ENCODE measurements around the gene LPP. TPM values are rescaled to one million over a fixed set of nuclear protein-coding genes. Genes with fewer than 3 reads are reported as not detected.

The LPP gene
- total RNA-seq, 1 experiment from 2014 or later = 22.1 TPM

DNA sequence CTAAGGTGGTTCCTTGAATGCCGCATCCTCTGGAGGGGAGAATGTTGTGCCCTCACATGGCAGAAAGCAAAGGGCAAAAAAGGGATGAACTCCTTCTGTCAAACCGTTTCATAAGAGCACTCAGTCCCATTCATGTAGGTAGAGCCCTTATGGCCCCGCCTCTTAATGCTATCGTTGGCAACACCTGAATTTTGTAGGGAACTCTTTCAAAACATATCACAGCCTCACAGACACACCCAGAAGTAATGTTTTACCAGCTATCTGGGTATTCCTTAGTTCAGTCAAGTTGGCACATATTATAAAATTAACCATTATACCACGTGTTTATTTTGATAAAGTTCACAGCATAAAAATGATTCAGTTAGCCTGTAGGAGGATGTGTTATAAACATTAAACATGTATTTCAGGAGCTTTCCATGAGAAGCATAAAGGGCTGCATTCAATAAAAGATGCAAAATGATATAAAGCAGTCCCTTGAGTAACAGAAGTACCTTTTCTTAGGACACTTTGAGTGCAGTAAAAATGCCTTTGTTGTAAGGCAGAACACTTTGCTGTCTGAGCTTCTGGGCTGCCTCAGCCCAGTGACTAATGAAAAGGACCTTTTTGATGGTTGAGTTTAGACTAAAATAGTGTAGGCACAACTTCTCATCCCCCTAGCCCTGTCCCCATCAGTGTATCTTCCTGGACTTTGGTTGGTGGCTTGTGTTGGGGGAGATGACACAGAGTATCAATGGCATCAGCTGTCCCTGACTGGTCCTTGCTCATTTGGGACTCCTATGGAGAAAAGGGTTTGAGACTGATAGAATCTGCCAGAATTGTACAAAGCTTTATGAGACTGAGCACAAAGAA lies 754.3 kb downstream of the LPP start:
- no peak for DNase-seq (ENCODE audit: extremely low read depth, low read depth)

DNA sequence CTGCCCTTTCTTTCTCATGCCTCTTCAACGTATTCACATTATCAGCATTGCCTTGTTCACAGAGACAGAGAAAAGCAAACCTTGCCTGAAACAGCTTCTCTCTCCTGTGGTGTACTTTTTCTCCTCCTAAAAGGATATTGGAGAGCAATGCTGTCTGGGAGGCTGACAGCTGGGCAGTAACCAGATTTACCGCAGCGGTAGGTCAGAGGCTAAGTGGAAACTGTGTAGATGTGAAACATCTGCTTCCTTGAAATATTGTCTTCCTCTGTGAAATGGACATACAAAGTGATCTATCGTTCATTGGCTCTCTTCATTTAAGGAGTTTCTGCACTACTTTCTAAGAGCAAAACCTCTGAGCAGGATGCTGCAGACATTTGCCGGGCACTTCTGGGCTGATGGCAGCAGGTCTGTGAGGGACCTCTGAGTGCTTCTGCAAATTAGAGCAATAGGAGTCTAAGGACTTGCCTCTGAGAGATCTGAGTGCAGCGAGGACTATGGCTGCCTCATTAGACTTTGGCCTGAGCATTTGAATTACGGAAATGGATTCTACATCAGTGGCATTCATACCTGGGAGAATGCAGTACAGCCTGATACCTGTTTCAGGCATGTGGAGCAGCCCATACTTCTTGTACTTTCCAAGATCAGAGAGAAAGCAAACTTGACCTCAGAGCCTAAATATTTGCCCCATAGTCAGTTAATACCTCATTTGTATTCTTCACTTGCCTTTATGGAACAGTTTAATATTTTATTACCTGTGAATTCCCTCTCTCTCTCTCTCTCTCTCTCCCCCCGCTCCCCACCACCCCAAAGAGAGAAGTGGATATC lies 757.3 kb downstream of the LPP start:
- no peak for DNase-seq (ENCODE audit: extremely low read depth, low read depth)

DNA sequence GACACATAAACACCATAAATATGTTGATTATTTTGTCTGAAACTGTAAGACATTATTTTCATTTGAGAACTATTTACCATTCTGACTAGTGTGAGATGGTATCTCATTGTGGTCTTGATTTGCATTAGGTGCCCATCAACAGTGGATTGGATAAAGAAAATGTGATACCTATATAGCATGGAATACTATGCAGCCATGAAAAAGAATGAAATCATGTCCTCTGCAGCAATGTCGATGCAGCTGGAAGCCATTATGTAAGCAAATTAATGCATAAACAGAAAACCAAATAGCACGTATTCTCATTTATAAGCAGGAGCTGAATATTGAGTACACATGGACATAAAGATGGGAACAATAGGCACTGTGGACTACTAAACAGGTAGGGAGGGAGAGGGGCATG lies 759.1 kb downstream of the LPP start:
- DNase-seq (ENCODE audit: extremely low read depth, low read depth) = no peak

DNA sequence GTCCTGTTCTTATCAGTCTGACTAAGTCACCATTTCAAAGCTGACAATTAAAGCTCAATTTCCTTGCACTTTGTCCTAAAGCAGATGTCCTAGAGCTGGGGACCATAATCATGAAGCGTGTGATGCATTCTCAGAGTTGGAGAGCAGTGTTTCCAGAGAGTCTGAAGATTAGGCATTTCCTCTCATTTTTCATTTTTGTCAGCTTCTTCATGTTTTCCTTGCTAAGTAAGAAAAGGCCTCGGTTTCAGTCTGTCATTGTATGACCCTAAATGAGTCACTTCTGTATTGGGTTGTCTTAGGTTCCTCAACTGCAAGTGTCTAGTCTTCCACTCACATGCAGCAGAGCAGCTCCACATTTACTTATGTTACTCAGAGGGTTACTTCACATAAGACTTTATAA lies 760.6 kb downstream of the LPP start:
- no peak for DNase-seq (ENCODE audit: extremely low read depth, low read depth)

DNA sequence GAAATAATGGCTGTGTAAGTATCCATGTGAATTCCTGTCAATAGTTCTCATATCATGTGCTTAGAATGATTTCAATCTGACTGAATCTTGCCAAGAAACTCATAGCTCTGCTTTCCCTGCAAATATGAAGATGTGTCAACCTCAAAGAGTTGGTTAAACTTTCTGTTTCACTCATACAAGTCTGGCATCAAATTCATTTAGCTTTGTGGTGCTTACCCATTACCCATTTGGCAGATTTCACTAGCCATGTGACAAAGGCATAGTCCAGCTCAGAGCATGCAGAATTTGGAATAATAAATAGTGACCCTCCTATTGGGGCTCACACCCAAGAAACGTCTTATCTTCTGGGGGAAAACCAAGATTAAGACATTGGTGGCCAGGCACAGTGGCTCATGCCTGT lies 761.2 kb downstream of the LPP start:
- DNase-seq (ENCODE audit: extremely low read depth, low read depth) = no peak

DNA sequence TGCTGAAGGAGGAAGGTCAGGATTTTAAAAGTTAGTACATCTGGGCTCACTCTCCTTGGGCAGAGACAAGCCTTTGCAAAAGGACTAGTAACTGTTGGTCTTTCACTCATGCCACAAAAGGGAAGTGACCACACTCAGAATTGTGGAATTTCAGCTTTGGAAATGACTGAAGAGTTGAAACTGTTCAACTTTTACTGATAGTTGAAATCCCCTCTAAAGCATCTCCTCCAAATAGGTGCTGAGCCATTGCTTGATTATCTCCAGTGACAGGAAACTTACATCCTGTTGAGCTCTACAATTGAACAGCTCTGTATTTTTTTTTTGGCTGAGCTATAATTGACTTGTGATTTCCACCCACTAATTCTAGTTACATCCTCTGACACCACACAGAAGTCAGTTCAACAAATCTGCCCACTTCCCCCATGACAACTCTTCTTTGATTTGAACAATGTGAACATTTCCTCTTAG lies 763.0 kb downstream of the LPP start:
- no peak for DNase-seq (ENCODE audit: extremely low read depth, low read depth)

DNA sequence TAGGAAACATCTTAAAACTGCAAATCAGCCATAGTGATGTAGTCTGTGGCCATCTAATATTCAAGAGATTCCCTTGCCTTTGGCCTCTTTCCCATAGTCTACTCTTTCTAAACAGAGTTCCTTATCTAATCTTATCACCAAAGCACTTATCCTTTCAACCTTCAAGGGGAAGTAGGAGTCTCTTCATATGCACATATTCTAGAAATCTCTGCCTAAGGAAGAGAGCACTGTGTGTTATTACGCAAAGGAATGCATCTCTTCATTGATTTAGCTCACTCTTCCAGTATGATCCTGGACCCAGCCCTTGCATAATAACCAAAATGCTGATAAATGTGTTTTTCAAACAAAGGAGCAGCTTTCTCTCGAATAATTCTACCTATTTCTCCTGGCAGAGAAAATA lies 764.1 kb downstream of the LPP start:
- no peak for DNase-seq (ENCODE audit: extremely low read depth, low read depth)

DNA sequence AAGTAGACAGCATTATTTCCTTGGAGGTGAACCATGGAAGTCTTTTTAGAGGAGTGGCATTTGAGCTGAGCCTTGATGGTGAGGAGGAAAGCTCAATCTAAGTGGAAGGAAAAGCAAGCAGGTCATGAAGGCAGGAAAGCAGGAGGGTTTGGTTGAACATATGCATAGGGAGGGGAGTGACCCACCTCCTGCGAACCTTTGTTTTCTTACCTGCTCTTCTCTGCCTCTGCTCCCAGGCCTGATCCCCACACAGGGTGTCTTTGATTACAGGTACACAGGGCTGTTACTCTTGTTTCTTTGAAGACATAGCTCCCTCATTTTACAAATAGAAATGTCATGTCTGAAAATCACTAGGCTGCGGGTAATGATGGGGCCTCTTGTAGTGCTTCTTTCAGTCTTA lies 769.7 kb downstream of the LPP start:
- DNase-seq (ENCODE audit: extremely low read depth, low read depth) = no peak

DNA sequence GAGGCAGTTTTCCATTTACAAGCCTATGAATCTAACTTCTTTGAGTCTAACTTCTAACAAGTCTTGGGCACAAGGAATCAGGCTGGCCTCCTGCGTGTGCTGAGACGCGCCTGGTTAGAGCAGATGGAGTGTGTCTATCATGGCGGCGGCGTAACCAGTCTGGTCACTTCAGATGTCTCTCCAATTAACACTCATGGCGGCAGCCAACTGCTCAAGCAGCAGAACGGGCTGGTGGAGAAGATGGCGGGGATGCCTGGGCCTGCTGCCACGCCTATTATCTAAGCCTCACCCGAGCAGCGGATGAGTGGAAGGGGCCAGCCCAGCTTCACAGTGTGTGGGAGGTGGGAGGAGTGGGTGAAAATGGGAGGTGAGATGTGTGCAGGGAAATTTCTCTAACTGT lies 771.4 kb downstream of the LPP start:
- DNase-seq (ENCODE audit: extremely low read depth, low read depth) = no peak

DNA sequence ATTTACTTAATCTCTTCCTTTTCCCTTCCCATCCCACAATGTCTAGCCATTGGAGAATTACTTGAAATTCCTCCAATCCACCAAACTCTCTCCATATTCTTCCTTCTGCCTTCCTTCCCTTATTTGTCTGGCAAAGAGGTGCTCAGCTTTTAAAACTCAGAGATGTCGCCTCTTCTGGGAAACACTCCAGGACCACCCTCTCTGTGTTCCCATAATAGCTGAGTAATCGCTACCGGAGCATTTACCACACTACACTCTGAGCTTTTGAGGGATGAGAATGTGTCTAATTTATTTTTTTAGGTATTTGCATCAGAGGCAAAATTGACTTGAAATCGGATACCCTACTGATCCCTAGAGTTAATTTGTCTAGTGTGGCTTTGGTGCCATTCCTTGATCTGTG lies 772.2 kb downstream of the LPP start:
- DNase-seq (ENCODE audit: extremely low read depth, low read depth) = no peak

DNA sequence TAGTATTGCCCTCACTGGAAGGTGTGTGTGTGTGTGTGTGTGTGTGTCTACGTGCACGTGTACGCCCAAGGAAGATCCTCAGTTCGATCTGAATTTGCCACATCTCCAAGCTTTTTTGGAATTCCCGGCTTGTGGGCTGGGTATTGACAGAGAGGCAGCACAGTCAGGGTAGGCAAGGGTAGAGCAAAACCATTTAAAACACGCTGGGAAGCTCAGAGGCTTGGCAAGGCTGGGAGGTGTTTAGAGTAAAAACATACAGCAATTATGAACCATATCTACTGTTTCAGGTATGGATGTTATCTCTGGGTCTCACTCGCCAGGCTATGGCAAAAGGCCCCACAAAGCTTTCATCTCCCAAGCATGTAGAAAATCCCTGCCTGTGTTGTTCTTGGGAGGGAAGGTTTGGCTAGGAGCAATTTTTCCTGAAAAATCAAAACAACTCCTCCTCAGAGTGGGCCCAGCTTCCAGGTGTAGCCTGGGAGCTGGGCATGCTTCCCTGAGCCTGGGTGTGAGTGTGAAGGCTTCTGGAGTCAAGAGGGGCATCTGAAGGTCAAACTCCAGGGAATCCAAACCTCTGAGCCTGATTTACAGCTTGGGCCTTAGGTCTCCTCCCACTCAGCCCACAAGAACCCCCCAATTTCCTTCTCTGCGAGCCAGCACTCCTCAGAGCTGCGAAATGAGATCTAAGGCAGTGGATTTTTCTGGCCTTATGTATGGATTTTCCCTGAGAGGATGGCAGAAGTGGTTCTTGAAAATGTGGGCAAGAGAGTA lies 773.0 kb downstream of the LPP start:
- no peak for DNase-seq (ENCODE audit: extremely low read depth, low read depth)

DNA sequence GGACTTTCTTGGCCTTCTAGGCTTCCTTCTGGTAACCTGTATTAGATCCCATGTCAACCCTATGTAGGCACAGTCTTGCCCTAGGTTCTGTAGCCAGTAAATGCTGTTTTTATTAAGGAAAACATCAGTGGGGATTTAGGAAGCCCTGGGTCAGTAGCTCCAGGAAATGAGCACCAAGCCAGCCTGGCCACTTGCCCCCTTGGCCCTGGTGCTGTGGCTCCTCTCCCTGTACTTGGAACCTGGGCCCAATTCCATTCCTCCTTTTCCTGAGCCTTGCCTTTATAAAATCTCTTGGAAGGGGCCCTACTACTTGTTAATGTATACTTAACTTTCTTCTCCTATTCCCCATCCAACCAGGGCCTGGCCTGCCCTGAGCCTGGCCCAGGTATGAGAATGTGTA lies 774.0 kb downstream of the LPP start:
- no peak for DNase-seq (ENCODE audit: extremely low read depth, low read depth)

DNA sequence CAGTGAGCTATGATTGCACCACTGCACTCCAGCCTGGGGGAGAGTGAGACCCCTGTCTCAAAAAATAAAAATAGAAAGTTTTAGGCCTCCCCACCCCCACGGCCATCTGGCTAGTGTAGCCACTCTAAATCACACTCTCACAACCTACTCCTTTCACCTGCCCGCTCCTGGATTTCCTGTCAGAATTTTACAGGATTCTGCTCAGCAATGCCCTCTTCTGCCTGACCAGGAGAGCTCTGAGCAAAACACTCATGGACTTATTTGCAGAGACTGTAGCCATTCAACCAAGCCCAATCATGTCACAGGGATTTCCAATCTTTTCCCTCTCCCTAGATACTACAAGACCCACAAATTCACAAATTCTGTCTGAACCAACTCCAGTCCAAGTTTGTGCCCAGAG lies 775.2 kb downstream of the LPP start:
- DNase-seq (ENCODE audit: extremely low read depth, low read depth) = no peak

DNA sequence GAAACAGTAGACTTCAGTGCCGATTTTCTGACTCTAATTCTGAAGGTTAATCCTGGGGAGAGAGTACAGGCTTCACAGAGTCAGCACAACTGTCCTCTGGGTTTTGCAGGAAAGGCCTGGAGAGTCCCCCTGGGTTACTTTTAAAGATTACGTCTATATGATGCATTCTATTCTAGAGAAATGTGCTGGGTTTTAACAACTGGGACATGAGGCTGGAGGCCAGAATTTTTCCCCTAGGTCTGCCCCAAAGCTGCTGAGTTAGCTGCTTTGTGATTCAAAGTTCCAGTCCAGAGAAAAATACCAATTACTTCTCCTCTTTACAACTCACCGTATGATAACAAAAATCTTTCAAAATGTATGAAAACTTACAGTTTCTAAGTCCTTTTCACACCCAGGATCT lies 777.1 kb downstream of the LPP start:
- no peak for DNase-seq (ENCODE audit: extremely low read depth, low read depth)

DNA sequence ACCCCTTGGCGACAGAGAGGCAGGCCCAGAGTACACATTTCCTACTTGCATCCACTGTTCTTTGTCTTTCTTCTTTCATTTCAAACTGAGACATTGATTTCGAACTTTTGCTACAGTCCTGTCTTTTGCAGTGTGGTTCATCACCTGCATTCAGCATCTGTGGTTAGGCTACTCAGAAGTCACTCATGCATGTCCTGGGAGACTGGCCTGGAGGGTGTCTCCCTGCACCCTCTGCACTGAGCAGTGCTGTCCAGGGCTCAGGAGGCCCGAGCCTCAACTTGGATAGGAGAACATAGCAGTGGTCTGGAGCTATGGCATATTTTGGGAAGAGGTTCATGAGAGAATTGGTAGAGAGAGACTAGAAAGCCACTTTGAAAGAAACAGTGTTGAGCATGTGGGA lies 777.6 kb downstream of the LPP start:
- DNase-seq (ENCODE audit: extremely low read depth, low read depth) = no peak

DNA sequence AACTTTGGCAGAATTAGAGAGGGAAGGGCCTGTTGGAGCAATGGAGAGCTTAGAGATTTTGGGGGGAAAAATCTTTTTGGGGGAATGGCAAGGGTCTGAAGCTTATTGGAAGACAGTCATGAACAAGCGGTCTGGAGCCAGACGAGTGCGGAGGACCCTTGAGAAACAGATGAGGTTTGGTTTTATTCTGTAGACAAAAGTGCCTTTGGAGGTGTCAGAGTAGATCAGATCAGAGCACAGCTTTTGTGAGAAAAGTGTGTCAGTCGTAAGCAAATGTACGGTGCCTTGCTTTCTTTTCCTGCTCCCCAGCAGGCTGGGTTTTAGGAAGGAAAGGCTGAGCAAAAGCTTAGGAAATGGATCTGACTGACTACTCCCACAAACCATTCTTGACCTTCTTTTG lies 781.0 kb downstream of the LPP start:
- DNase-seq (ENCODE audit: extremely low read depth, low read depth) = no peak

DNA sequence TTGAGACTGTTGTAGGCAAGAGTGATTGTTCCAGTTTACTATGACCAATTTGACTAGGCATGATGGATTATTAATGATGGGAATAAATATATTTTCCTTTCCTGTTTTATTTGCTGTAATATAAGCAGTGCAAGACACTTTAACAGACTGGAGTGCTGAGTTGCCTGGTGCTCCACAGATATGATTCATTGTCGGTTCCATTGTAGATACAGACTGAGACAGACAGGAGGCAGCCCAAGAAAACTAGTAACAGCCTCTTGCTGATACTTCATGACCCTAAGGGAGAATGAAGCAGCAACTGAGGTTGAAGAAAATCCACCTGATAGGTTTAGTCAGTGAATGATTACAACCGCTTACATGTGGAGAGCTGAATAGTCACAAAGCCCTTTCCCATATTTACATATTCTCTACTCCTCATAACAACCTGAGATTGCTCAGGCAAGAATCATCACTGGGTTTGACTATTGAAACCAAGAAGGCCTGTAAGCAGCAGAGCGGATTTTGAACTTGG lies 782.7 kb downstream of the LPP start:
- DNase-seq (ENCODE audit: extremely low read depth, low read depth) = no peak

DNA sequence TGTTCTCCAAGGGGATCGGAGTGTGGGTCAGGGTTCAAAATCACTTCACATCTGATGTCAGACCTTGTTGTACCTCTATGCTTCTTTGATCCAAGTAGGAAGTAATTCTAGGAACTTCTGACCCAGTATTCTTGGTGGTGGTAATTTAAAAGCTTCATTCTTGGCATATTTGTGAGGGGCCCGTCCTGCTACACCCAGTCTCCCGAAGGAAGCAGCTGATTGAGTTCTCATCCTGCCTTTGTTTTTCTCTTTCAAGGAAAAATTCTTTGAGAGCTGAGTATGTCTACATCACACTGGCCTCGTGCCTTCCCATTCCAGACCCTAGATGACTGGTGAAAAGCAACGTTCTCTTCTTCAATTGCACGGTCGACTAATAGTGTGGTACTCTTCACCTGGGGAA lies 783.4 kb downstream of the LPP start:
- no peak for DNase-seq (ENCODE audit: extremely low read depth, low read depth)

DNA sequence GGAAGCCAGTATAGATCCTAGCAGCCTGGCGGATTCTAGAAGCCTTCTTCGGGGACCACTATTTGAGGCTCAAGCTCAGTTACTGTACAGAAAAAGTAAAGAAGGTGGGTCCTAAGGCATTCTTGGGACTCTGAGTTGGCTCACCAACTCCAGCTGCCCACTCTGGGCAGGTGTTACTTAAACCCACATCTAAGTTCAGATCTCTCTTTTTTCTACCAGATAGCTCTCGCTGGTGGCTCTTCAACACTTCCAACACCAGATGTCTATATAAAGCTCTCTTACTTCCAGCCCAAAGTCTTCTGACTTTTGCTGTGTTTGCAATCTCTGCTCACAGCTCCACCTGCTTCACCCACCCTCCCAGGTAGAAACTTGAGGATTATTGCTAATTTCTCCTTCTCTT lies 785.0 kb downstream of the LPP start:
- no peak for DNase-seq (ENCODE audit: extremely low read depth, low read depth)

DNA sequence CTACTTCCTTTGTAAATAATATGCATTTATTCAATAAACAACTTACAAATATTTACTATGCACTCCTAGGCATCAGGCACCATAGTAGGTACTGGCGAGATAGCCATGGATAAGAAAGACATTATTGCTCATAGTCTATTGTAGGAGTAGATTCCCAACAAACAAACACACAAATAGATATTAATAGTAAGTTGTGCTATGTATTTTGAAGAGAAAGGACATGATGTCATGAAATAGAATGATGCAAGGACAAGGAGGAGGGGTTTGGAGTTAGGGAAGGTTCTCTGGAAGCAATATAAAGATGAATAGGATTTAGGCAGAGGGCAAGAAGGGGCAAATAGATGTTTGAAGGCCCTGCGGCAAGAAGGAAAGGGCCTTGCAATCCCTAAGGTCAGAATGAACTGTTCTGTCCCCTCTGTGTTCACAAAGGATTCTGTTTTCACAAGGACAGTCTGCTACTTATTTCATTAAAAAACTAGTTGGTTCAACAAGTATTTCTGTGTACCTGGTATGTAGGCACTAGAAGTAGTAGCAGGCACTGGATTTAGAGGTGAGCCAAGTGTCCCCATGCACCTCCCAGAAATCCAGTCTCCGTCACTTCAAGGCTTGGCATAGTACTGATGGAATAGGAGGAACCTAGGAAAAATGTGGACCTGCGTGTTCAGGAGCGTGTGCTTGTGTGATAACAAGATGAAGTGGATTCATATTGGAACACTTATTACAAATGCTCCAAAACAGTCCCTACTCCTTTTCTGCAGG lies 786.0 kb downstream of the LPP start:
- no peak for DNase-seq (ENCODE audit: extremely low read depth, low read depth)
